DND-41 (cell line): Measurements from ENCODE around the gene C2orf72.

Source experiments
- EZH2 ChIP-seq: IDR thresholded peaks from 3 replicates; pipeline ENCODE4 v1.6.1; 2012; ENCODE audit warnings: borderline replicate concordance, low read depth, mild to moderate bottlenecking, moderate library complexity, low read length, inconsistent platforms; ENCODE audit not compliant: severe bottlenecking
- TF ChIP-seq, protein P1 (sequence below): IDR thresholded peaks from 2 replicates; pipeline ENCODE4 v1.5.1; 2012; ENCODE audit warnings: borderline replicate concordance, low read length, moderate library complexity, mild to moderate bottlenecking; ENCODE audit not compliant: poor library complexity, severe bottlenecking; ENCODE audit errors: extremely low read depth

DNA sequence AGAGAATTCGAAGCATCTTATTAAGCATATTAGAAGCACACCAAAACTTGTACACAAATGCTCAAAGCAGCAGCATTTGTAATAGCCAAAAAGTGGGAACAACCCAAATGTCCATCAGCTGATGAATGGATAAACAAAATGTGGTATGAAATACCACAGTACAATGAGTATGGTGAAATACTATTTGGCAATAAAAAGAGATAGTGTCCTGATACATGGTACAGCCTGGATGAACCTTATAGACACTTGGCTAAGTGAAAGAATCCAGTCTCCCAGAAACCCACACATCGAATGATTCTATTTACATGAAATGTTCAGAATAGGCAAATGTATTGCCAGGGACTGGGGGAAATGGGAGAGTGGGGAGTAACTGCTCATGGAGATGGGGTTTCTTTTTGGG is 38.4 kb upstream of the C2orf72 start:
- TF ChIP-seq, protein P1, sequence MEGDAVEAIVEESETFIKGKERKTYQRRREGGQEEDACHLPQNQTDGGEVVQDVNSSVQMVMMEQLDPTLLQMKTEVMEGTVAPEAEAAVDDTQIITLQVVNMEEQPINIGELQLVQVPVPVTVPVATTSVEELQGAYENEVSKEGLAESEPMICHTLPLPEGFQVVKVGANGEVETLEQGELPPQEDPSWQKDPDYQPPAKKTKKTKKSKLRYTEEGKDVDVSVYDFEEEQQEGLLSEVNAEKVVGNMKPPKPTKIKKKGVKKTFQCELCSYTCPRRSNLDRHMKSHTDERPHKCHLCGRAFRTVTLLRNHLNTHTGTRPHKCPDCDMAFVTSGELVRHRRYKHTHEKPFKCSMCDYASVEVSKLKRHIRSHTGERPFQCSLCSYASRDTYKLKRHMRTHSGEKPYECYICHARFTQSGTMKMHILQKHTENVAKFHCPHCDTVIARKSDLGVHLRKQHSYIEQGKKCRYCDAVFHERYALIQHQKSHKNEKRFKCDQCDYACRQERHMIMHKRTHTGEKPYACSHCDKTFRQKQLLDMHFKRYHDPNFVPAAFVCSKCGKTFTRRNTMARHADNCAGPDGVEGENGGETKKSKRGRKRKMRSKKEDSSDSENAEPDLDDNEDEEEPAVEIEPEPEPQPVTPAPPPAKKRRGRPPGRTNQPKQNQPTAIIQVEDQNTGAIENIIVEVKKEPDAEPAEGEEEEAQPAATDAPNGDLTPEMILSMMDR, result no peak
- no peak for TF ChIP-seq EZH2
